ENCODE measurements around the gene PCBP3. TPM values are rescaled to one million over a fixed set of nuclear protein-coding genes. Genes with fewer than 3 reads are reported as not detected.

Gene PCBP3
- polyA plus RNA-seq, 1 donor from 2014 or later, result 1.7 TPM

- Histone ChIP-seq H3F3A (ENCODE audit: insufficient read depth, low read length, poor library complexity, severe bottlenecking) (no peaks in the 10 kb centered on the region), H3K9me2 (ENCODE audit: insufficient read depth, low read length) (no peaks in the 10 kb centered on the region), H2AFZ (ENCODE audit: low read depth, low read length) (no peak overlapping the region), H3K9me3 (ENCODE audit: low read length) (no peaks in the 10 kb centered on the region), H3K9ac (ENCODE audit: low read length) (no peak overlapping the region), H3K36me3 (ENCODE audit: insufficient read depth, low read length) (no peaks in the 10 kb centered on the region), H3K27me3 (ENCODE audit: insufficient read depth, low read depth, low read length) (no peaks in the 10 kb centered on the region), H3K4me2 (ENCODE audit: low read length) (no peak overlapping the region), H3K4me3 (ENCODE audit: low read length) (no peak overlapping the region), H4K20me1 (ENCODE audit: insufficient read depth) (no peaks in the 10 kb centered on the region), H3K27ac (ENCODE audit: low read length) (no peak overlapping the region), H3K79me2 (replicated peaks; ENCODE audit: insufficient read depth, low read length) (no peaks in the 10 kb centered on the region)
- TF ChIP-seq EP300 (conservative IDR thresholded peaks at IDR 0.05; ENCODE audit: poor library complexity, severe bottlenecking) (no peak), MXI1 (conservative IDR thresholded peaks at IDR 0.05; ENCODE audit: poor library complexity, severe bottlenecking) (no peak), REST (IDR thresholded peaks at IDR 0.05; ENCODE audit: borderline replicate concordance) (no peak), TAF1 (IDR thresholded peaks at IDR 0.05; ENCODE audit: low read depth) (no peak), SMC3 (conservative IDR thresholded peaks at IDR 0.05; ENCODE audit: poor library complexity) (no peak), POLR2AphosphoS5 (IDR thresholded peaks at IDR 0.05) (no peak), RAD21 (conservative IDR thresholded peaks at IDR 0.05) (no peak), EZH2 (IDR thresholded peaks at IDR 0.05; ENCODE audit: borderline replicate concordance, insufficient read depth, low read length, poor library complexity, severe bottlenecking) (no peak)
- TF ChIP-seq, protein P1, sequence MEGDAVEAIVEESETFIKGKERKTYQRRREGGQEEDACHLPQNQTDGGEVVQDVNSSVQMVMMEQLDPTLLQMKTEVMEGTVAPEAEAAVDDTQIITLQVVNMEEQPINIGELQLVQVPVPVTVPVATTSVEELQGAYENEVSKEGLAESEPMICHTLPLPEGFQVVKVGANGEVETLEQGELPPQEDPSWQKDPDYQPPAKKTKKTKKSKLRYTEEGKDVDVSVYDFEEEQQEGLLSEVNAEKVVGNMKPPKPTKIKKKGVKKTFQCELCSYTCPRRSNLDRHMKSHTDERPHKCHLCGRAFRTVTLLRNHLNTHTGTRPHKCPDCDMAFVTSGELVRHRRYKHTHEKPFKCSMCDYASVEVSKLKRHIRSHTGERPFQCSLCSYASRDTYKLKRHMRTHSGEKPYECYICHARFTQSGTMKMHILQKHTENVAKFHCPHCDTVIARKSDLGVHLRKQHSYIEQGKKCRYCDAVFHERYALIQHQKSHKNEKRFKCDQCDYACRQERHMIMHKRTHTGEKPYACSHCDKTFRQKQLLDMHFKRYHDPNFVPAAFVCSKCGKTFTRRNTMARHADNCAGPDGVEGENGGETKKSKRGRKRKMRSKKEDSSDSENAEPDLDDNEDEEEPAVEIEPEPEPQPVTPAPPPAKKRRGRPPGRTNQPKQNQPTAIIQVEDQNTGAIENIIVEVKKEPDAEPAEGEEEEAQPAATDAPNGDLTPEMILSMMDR (IDR thresholded peaks at IDR 0.05; ENCODE audit: poor library complexity, severe bottlenecking), result no peak
Observed at GRCh38 chr21:45745256-45745655, 101.7 kb downstream of the PCBP3 start.

GRCh38 chr21:45747233-45747766 lies 103.8 kb downstream of the PCBP3 start:
- Histone ChIP-seq H3K4me3 (ENCODE audit: low read length) (no peak overlapping the region), H3K36me3 (ENCODE audit: insufficient read depth, low read length) (no peaks in the 10 kb centered on the region), H3K4me2 (ENCODE audit: low read length) (no peak overlapping the region), H3K79me2 (replicated peaks; ENCODE audit: insufficient read depth, low read length) (no peaks in the 10 kb centered on the region), H3K9ac (ENCODE audit: low read length) (no peak overlapping the region), H4K20me1 (ENCODE audit: insufficient read depth) (no peaks in the 10 kb centered on the region), H2AFZ (ENCODE audit: low read depth, low read length) (no peak overlapping the region), H3K9me3 (ENCODE audit: low read length) (no peaks in the 10 kb centered on the region), H3F3A (ENCODE audit: insufficient read depth, low read length, poor library complexity, severe bottlenecking) (no peaks in the 10 kb centered on the region), H3K27ac (ENCODE audit: low read length) (no peak overlapping the region), H3K27me3 (ENCODE audit: insufficient read depth, low read depth, low read length) (no peaks in the 10 kb centered on the region), H3K9me2 (ENCODE audit: insufficient read depth, low read length) (no peaks in the 10 kb centered on the region)
- TF ChIP-seq MXI1 (conservative IDR thresholded peaks at IDR 0.05; ENCODE audit: poor library complexity, severe bottlenecking), result no peak
- no peak for TF ChIP-seq EP300 (conservative IDR thresholded peaks at IDR 0.05; ENCODE audit: poor library complexity, severe bottlenecking)
- TF ChIP-seq, protein P1 (IDR thresholded peaks at IDR 0.05; ENCODE audit: poor library complexity, severe bottlenecking), result no peak
- TF ChIP-seq RAD21 (conservative IDR thresholded peaks at IDR 0.05), result no peak
- no peak for TF ChIP-seq TAF1 (IDR thresholded peaks at IDR 0.05; ENCODE audit: low read depth)
- TF ChIP-seq POLR2AphosphoS5 (IDR thresholded peaks at IDR 0.05), result no peak
- TF ChIP-seq SMC3 (conservative IDR thresholded peaks at IDR 0.05; ENCODE audit: poor library complexity), result no peak
- TF ChIP-seq EZH2 (IDR thresholded peaks at IDR 0.05; ENCODE audit: borderline replicate concordance, insufficient read depth, low read length, poor library complexity, severe bottlenecking), result no peak
- no peak for TF ChIP-seq REST (IDR thresholded peaks at IDR 0.05; ENCODE audit: borderline replicate concordance)

All from neural cell (in vitro differentiated cells).